GM12878 (cell line): ENCODE measurements around the gene RDH5.

Experiments
- CTCF ChIP-seq, 3 experiments: IDR thresholded peaks in 2 of 3; conservative IDR thresholded peaks in 1 of 3; 2 replicates each; pipeline ENCODE4 v1.5.1; 2011; ENCODE audit warnings: low read depth in 3 of 3, low read length in 3 of 3, mild to moderate bottlenecking in 3 of 3, control low read depth in 2 of 3, moderate library complexity in 2 of 3, inconsistent platforms in 1 of 3, mixed read lengths in 1 of 3; ENCODE audit not compliant: control insufficient read depth in 2 of 3, insufficient read depth in 1 of 3; ENCODE audit errors: extremely low read depth in 1 of 3
- EZH2 ChIP-seq: IDR thresholded peaks from 2 replicates; pipeline ENCODE4 v1.6.1; 2012; ENCODE audit warnings: low read depth, mild to moderate bottlenecking, control low read depth, inconsistent platforms, low read length, borderline replicate concordance; ENCODE audit not compliant: control insufficient read depth
- NKRF ChIP-seq: fragments of 450-650 bp; conservative IDR thresholded peaks from 2 replicates; pipeline ENCODE4 v1.6.1; 2017; ENCODE audit warnings: mild to moderate bottlenecking, moderate library complexity
- POLR2A ChIP-seq: IDR thresholded peaks from 2 replicates; pipeline ENCODE4 v1.6.1; 2011; ENCODE audit warnings: low read depth, mild to moderate bottlenecking, low read length
- SIN3A ChIP-seq: IDR thresholded peaks from 2 replicates; pipeline ENCODE4 v1.6.1; 2012; ENCODE audit warnings: low read depth, low read length, improper control_type of control experiment
- SMAD1 ChIP-seq: fragments of 450-650 bp; IDR thresholded peaks from 2 replicates; pipeline ENCODE4 v1.6.1; 2018; ENCODE audit warnings: mild to moderate bottlenecking, low read depth; ENCODE audit not compliant: partially characterized antibody

GRCh38 chr12:55748230-55748993, 28.2 kb downstream of the RDH5 start:
- TF ChIP-seq SMAD1 (no peak), NKRF (no peak), CTCF (IDR thresholded peaks at IDR 0.05 in 2 of 3, conservative IDR thresholded peaks at IDR 0.05 in 1 of 3; ENCODE audit: control insufficient read depth in 2 of 3, extremely low read depth in 1 of 3, insufficient read depth in 1 of 3, low read depth in 3 of 3, low read length in 3 of 3) (no peak), EZH2 (no peak), SIN3A (no peak), POLR2A (peak; percentile 33; the same call in 1 of the 2 replicates)
